ENCODE data around the gene PCBP3.

- TF ChIP-seq, protein P1, sequence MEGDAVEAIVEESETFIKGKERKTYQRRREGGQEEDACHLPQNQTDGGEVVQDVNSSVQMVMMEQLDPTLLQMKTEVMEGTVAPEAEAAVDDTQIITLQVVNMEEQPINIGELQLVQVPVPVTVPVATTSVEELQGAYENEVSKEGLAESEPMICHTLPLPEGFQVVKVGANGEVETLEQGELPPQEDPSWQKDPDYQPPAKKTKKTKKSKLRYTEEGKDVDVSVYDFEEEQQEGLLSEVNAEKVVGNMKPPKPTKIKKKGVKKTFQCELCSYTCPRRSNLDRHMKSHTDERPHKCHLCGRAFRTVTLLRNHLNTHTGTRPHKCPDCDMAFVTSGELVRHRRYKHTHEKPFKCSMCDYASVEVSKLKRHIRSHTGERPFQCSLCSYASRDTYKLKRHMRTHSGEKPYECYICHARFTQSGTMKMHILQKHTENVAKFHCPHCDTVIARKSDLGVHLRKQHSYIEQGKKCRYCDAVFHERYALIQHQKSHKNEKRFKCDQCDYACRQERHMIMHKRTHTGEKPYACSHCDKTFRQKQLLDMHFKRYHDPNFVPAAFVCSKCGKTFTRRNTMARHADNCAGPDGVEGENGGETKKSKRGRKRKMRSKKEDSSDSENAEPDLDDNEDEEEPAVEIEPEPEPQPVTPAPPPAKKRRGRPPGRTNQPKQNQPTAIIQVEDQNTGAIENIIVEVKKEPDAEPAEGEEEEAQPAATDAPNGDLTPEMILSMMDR (IDR thresholded peaks at IDR 0.05), result no peak
- TF ChIP-seq ZFX (IDR thresholded peaks at IDR 0.05; ENCODE audit: borderline replicate concordance), result no peak
These were observed 95.9 kb downstream of the PCBP3 start for GRCh38 chr21:45739218-45740087.

Data from 22Rv1 (cell line).